Raji (cell line): ENCODE measurements around the gene ACVR2A.

Experiments used
- POLR2A ChIP-seq: IDR thresholded peaks from 2 replicates; pipeline ENCODE4 v1.6.1; 2011; ENCODE audit warnings: low read depth, low read length, control low read depth; ENCODE audit not compliant: insufficient read depth

The ACVR2A gene

GRCh38 chr2:147934881-147935620 is 90.2 kb downstream of the ACVR2A start:
- no peak for TF ChIP-seq POLR2A

DNA sequence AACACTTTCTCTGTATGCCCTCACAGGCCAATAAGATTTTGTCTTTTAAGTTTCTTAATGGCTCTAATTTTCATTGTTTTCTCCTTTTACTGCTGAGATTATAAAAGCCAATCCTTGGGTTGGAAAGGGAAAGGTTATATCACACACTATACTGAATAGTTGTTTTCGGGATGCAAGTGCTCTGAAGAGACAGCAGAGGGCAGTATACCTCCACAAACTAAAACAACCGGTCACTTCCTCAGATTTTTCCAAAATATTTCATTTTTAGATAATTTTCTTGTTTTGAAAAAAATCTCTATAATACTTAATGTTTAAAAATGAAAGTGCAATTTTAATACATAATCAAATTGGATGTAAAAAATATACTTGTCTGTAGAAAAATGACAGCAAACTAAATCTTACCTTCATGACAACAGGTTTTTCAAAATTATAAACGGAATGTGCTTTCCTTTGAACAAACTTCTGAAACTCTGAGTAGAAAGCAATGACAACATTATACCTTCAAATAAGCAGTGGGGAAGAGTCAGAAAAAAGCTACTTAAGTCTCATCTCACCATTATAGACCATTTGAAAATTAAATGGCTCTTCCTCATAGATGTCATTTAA is 93.0 kb downstream of the ACVR2A start:
- TF ChIP-seq POLR2A, result no peak

DNA sequence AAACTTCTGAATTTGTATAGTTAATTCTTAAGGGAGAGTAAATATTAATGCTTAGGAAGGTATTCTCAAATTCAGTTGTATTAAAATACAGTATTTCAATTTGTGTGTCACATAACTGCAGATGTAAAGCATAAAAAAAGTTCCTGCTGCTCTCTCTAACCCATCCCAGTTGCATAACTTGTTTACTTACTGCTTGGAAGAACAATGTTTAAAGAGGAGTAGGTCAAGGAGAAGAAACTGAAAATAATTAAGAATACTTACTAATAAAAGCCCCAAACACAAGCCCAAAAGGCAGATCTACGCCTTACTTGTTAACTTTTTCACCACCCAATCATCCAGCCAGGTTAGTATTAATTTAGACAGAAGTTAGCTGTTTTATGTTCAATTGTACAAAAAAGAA is 94.5 kb downstream of the ACVR2A start:
- TF ChIP-seq POLR2A, result no peak

DNA sequence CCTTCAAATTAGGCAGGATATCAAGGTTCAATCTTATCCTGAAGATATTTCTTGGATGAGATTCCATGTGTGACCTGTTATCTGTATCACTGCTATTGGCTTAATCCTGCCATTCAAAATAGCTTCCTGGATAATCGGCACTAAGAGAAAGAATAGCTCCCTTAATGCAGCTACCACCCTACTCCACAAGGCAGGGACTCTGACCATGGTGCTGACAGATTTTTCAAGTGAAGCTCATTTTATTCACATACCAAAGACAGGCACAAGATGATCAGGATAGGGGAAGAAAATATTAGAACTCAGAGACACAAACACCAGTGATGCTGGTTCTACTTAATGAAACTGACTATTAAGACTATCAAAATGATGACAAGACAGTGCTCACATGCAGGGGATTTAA is 100.8 kb downstream of the ACVR2A start:
- no peak for TF ChIP-seq POLR2A

GRCh38 chr2:147952118-147952517 is 107.3 kb downstream of the ACVR2A start:
- TF ChIP-seq POLR2A, result no peak

DNA sequence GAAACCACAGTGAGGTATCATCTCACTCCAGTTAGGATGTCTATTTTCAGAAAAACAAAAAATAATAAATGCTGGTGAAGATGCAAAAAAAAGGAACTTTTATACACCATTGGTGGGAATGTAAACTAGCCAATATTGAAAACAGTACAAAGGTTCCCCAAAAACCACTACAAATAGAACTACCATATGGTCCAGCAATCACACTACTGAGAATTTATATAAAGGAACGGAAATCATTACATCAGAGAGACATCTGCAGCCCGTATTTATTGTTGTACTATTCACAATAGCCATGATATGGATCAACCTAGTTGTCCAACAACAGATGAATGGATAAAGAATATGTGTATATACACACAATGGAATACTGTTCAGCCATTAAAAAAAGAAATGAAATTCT is 123.7 kb downstream of the ACVR2A start:
- TF ChIP-seq POLR2A, result no peak

DNA sequence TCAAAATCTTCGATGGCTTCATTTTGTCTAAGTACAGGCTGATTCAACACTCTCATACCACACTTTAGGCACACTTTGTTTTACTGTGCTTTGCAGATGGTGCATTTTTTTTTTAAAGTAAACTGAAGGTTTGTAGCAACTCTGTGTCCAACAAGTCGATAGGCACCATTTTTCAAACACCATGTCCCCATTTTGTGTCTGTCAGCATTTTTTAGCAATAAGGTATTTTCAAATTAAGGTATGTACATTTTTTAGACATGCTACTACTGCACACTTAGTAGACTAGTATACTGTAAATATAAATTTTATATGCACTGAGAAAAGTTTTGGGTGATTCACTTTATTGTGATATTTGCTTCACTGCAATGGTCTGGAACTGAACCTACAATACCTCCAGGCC is 131.3 kb downstream of the ACVR2A start:
- TF ChIP-seq POLR2A, result no peak

DNA sequence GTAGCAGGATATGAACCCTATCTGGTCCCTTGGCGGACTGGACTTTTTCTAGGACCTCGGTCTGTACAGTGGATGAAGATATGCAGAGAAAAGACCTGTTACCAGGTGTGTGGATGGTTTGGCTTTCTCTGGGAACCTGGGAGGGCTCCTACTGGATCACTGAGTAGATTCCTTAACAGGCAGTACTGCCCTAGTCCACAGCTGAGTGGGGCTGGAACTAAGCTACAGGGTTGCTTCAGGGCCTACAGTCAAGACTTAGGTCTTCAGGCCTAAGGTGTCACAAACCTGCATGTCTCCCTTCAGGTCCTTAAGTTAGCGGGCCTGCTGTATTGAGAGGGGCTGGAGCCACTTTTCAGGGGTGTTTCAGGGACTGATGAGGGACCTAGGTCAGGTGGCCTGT is 132.8 kb downstream of the ACVR2A start:
- no peak for TF ChIP-seq POLR2A
